K562 (cell line): ENCODE data around the gene PCSK2.

Experiments used
- ATF3 ChIP-seq, 2 experiments: fragments of 450-650 bp in 1 of 2; sonication (generic) in 1 of 2; formaldehyde crosslinking in 1 of 2; IDR thresholded peaks in 1 of 2; conservative IDR thresholded peaks in 1 of 2; 2 replicates each; pipeline versions ENCODE4 v1.6.1 to v1.8.1; 2016 to 2023; ENCODE audit warnings: mild to moderate bottlenecking in 2 of 2, moderate library complexity in 2 of 2, inconsistent platforms in 1 of 2, missing genetic modification reagents in 1 of 2
- CTCF ChIP-seq, 3 experiments: IDR thresholded peaks in 2 of 3; conservative IDR thresholded peaks in 1 of 3; 2 replicates each; pipeline ENCODE4 v1.5.1; 2011 to 2012; ENCODE audit warnings: low read length in 3 of 3, mild to moderate bottlenecking in 3 of 3, control low read depth in 2 of 3, improper control_type of control experiment in 1 of 3, inconsistent platforms in 1 of 3, low read depth in 1 of 3, mixed read lengths in 1 of 3, moderate library complexity in 1 of 3; ENCODE audit not compliant: insufficient read depth in 2 of 3
- EZH2 ChIP-seq: IDR thresholded peaks from 2 replicates; pipeline ENCODE4 v1.6.1; 2012; ENCODE audit warnings: low read depth, mild to moderate bottlenecking, inconsistent platforms, low read length, borderline replicate concordance
- NRF1 ChIP-seq, 2 experiments: fragments of 450-650 bp; IDR thresholded peaks in 1 of 2; conservative IDR thresholded peaks in 1 of 2; 2 replicates each; pipeline ENCODE4 v1.6.1; 2014; ENCODE audit warnings: mild to moderate bottlenecking in 2 of 2
- POLR2A ChIP-seq: fragments of 450-650 bp; conservative IDR thresholded peaks from 2 replicates; pipeline ENCODE4 v1.6.1; 2016
- POLR2AphosphoS5 ChIP-seq: IDR thresholded peaks from 2 replicates; pipeline ENCODE4 v1.6.1; 2011; ENCODE audit warnings: mild to moderate bottlenecking, low read depth, low read length, moderate library complexity; ENCODE audit not compliant: control insufficient read depth, insufficient read depth
- RBM15 ChIP-seq: fragments of 200-400 bp; formaldehyde crosslinking; IDR thresholded peaks from 2 replicates; pipeline ENCODE4 v1.6.1; 2018; ENCODE audit warnings: mild to moderate bottlenecking, low read length, moderate library complexity; ENCODE audit not compliant: insufficient read depth
- RNF2 ChIP-seq: sonication (generic); IDR thresholded peaks from 2 replicates; pipeline ENCODE4 v1.6.1; 2016
- SMC3 ChIP-seq: conservative IDR thresholded peaks from 2 replicates; pipeline ENCODE4 v1.6.1; 2011; ENCODE audit warnings: low read depth, low read length, improper control_type of control experiment; ENCODE audit not compliant: insufficient read depth
- THRAP3 ChIP-seq: fragments of 450-650 bp; IDR thresholded peaks from 2 replicates; pipeline ENCODE4 v1.6.1; 2016; ENCODE audit warnings: mild to moderate bottlenecking, inconsistent platforms, borderline replicate concordance
- ZEB2 ChIP-seq: fragments of 450-650 bp; IDR thresholded peaks from 2 replicates; pipeline ENCODE4 v1.6.1; 2016
- ZNF274 ChIP-seq: IDR thresholded peaks from 2 replicates; pipeline ENCODE4 v1.6.1; 2011; ENCODE audit warnings: low read depth, mild to moderate bottlenecking, low read length, moderate library complexity, borderline replicate concordance
- ZNF707 ChIP-seq: fragments of 250-450 bp; sonication (Bioruptor Pico); conservative IDR thresholded peaks from 2 replicates; pipeline ENCODE4 v1.8.0; 2022; ENCODE audit warnings: inconsistent platforms, mild to moderate bottlenecking, moderate library complexity
- TF ChIP-seq, protein P1 (sequence below): sonication (generic); formaldehyde crosslinking; IDR thresholded peaks from 2 replicates; pipeline ENCODE4 v1.8.0; 2022; ENCODE audit warnings: mild to moderate bottlenecking, missing genetic modification reagents

DNA sequence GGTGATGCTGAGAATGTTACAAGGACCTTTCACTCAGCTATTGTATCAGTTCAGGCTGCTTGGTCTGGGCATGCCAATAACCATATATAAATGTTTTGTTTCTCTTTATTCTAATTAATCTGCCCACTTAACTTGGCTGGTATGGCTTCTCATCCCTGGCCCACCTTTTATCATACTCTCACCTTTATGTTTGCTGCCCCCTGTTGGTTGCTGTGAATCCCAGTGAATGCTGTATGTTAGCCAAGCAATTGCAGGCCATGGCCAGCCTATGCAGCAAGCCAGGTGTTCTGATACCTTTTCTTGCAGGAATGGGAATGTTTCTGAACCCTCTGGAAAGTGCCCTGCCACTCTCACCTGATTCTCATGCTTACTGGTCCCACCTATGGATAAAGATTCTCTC is 54.6 kb downstream of the PCSK2 start:
- no peak for TF ChIP-seq NRF1 (conservative IDR thresholded peaks at IDR 0.05 in 1 of 2, IDR thresholded peaks at IDR 0.05 in 1 of 2)
- no peak for TF ChIP-seq POLR2A
- peak; percentile 31 to 46 (median 38); a peak in 5 of 6 replicates for TF ChIP-seq CTCF (IDR thresholded peaks at IDR 0.05 in 2 of 3, conservative IDR thresholded peaks at IDR 0.05 in 1 of 3; ENCODE audit: insufficient read depth in 2 of 3, low read depth in 1 of 3, low read length in 3 of 3)
- TF ChIP-seq RBM15: no peak
- TF ChIP-seq RNF2: no peak
- no peak for TF ChIP-seq EZH2
- no peak for TF ChIP-seq ZNF707 (CRISPR knock-in tag)
- TF ChIP-seq, protein P1, sequence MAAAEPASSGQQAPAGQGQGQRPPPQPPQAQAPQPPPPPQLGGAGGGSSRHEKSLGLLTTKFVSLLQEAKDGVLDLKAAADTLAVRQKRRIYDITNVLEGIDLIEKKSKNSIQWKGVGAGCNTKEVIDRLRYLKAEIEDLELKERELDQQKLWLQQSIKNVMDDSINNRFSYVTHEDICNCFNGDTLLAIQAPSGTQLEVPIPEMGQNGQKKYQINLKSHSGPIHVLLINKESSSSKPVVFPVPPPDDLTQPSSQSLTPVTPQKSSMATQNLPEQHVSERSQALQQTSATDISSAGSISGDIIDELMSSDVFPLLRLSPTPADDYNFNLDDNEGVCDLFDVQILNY (CRISPR knock-in tag): no peak
- TF ChIP-seq THRAP3: no peak
- TF ChIP-seq ZNF274: no peak
- TF ChIP-seq POLR2AphosphoS5: no peak
- TF ChIP-seq SMC3: no peak
- TF ChIP-seq ATF3 (IDR thresholded peaks at IDR 0.05): no peak
- no peak for TF ChIP-seq ATF3 (CRISPR knock-in tag; conservative IDR thresholded peaks at IDR 0.05)
- TF ChIP-seq ZEB2: no peak
